ENCODE measurements around the gene MTO1.
A peak's percentile ranks its signal among the peaks of the same experiment; 100 is the strongest.
"Not testable (repeated sequence)": the region's sequence is repeated elsewhere in the genome, so short reads cannot be mapped to it uniquely, and the experiment has no call there.

MTO1 gene

GRCh38 chr6:73515204-73515655, 53.7 kb downstream of the MTO1 start:
- Mint-ChIP-seq H3K4me1 (ENCODE audit: low read depth) (peaks cover 47% of the 10 kb centered on the region), H3K27me3 (ENCODE audit: low read depth) (no peaks in the 10 kb centered on the region)

GRCh38 chr6:73516514-73517489, 55.3 kb downstream of the MTO1 start:
- Mint-ChIP-seq H3K27ac (peak overlapping the region; percentile 80), H3K36me3 (ENCODE audit: low read depth) (peaks cover 68% of the 10 kb centered on the region), H3K27me3 (ENCODE audit: low read depth) (no peaks in the 10 kb centered on the region), H3K9me3 (no peaks in the 10 kb centered on the region), H3K4me1 (ENCODE audit: low read depth) (peaks cover 52% of the 10 kb centered on the region), H3K4me3 (peak overlapping the region; percentile 51)

More at GRCh38 chr6:73515204-73515655, 53.7 kb downstream of the MTO1 start:
- H3K9me3 Mint-ChIP-seq = no peaks in the 10 kb centered on the region
- peak overlapping the region; percentile 51 for H3K4me3 Mint-ChIP-seq
- peak overlapping the region; percentile 80 for H3K27ac Mint-ChIP-seq
- H3K36me3 Mint-ChIP-seq (ENCODE audit: low read depth) = peaks cover 62% of the 10 kb centered on the region

- H3K27me3 Mint-ChIP-seq (ENCODE audit: low read depth); H3K9me3 Mint-ChIP-seq: not testable (repeated sequence)
- Mint-ChIP-seq H3K27ac (peak overlapping the region; percentile 99), H3K4me3 (peak overlapping the region; percentile 91), H3K36me3 (ENCODE audit: low read depth) (peaks cover 64% of the 10 kb centered on the region), H3K4me1 (ENCODE audit: low read depth) (peaks cover 55% of the 10 kb centered on the region)
Measured at GRCh38 chr6:73518100-73518981, 56.8 kb downstream of the MTO1 start.

- H3K27me3 Mint-ChIP-seq (ENCODE audit: low read depth); H3K9me3 Mint-ChIP-seq: not testable (repeated sequence)
- H3K36me3 Mint-ChIP-seq (ENCODE audit: low read depth) = peaks cover 63% of the 10 kb centered on the region
- H3K4me3 Mint-ChIP-seq = peak overlapping the region; percentile 91
- H3K27ac Mint-ChIP-seq = peak overlapping the region; percentile 99
- H3K4me1 Mint-ChIP-seq (ENCODE audit: low read depth) = peaks cover 55% of the 10 kb centered on the region
Measured at GRCh38 chr6:73518982-73519881, 57.7 kb downstream of the MTO1 start.

- H3K4me1 Mint-ChIP-seq (ENCODE audit: low read depth) = peaks cover 53% of the 10 kb centered on the region
- H3K4me3 Mint-ChIP-seq = peak overlapping the region; percentile 91
- peak overlapping the region; percentile 99 for H3K27ac Mint-ChIP-seq
- H3K27me3 Mint-ChIP-seq (ENCODE audit: low read depth) = no peaks in the 10 kb centered on the region
- H3K9me3 Mint-ChIP-seq = no peaks in the 10 kb centered on the region
- peaks cover 55% of the 10 kb centered on the region for H3K36me3 Mint-ChIP-seq (ENCODE audit: low read depth)
Measured at GRCh38 chr6:73519926-73520687, 58.6 kb downstream of the MTO1 start.

GRCh38 chr6:73520688-73521350, 59.3 kb downstream of the MTO1 start, which contains the start of gene EEF1A1:
EEF1A1 (minus strand) TSS chr6:73521032; CDS start chr6:73520026, 1,006 bp downstream.
- H3K4me3 Mint-ChIP-seq = peak within 1 kb of the TSS; percentile 91
- H3K27me3 Mint-ChIP-seq (ENCODE audit: low read depth) = no peaks in the 10 kb centered on the region
- H3K4me1 Mint-ChIP-seq (ENCODE audit: low read depth) = peaks cover 47% of the 10 kb centered on the region
- H3K36me3 Mint-ChIP-seq (ENCODE audit: low read depth) = peaks cover 48% of the 10 kb centered on the region
- H3K27ac Mint-ChIP-seq = peak within 1 kb of the TSS; percentile 99
- no peaks in the 10 kb centered on the region for H3K9me3 Mint-ChIP-seq

- H3K27me3 Mint-ChIP-seq (ENCODE audit: low read depth) = no peaks in the 10 kb centered on the region
- peaks cover 42% of the 10 kb centered on the region for H3K36me3 Mint-ChIP-seq (ENCODE audit: low read depth)
- peak overlapping the region; percentile 99 for H3K27ac Mint-ChIP-seq
- peaks cover 41% of the 10 kb centered on the region for H3K4me1 Mint-ChIP-seq (ENCODE audit: low read depth)
- no peaks in the 10 kb centered on the region for H3K9me3 Mint-ChIP-seq
- H3K4me3 Mint-ChIP-seq = peak overlapping the region; percentile 91
Measured at GRCh38 chr6:73521351-73521985, 59.9 kb downstream of the MTO1 start.

GRCh38 chr6:73523434-73524123, 62.0 kb downstream of the MTO1 start:
- H3K27me3 Mint-ChIP-seq (ENCODE audit: low read depth) = peaks cover 6% of the 10 kb centered on the region
- H3K27ac Mint-ChIP-seq = peak overlapping the region; percentile 99
- H3K36me3 Mint-ChIP-seq (ENCODE audit: low read depth) = peaks cover 25% of the 10 kb centered on the region
- peak overlapping the region; percentile 91 for H3K4me3 Mint-ChIP-seq
- peaks cover 27% of the 10 kb centered on the region for H3K4me1 Mint-ChIP-seq (ENCODE audit: low read depth)
- H3K9me3 Mint-ChIP-seq = no peaks in the 10 kb centered on the region

GRCh38 chr6:73525546-73526330, 64.2 kb downstream of the MTO1 start:
- Mint-ChIP-seq H3K9me3 (no peaks in the 10 kb centered on the region), H3K4me1 (ENCODE audit: low read depth) (peaks cover 14% of the 10 kb centered on the region), H3K36me3 (ENCODE audit: low read depth) (peaks cover 3% of the 10 kb centered on the region), H3K27me3 (ENCODE audit: low read depth) (peaks cover 17% of the 10 kb centered on the region), H3K4me3 (no peak overlapping the region), H3K27ac (no peak overlapping the region)

- H3K9me3 Mint-ChIP-seq = no peaks in the 10 kb centered on the region
- H3K27ac Mint-ChIP-seq = no peak overlapping the region
- H3K36me3 Mint-ChIP-seq (ENCODE audit: low read depth) = no peaks in the 10 kb centered on the region
- peaks cover 3% of the 10 kb centered on the region for H3K4me1 Mint-ChIP-seq (ENCODE audit: low read depth)
- no peak overlapping the region for H3K4me3 Mint-ChIP-seq
- H3K27me3 Mint-ChIP-seq (ENCODE audit: low read depth) = peaks cover 23% of the 10 kb centered on the region
Measured at GRCh38 chr6:73528897-73529296, 67.4 kb downstream of the MTO1 start.

- H3K4me3 Mint-ChIP-seq = no peak overlapping the region
- H3K27ac Mint-ChIP-seq = no peak overlapping the region
- no peaks in the 10 kb centered on the region for H3K9me3 Mint-ChIP-seq
- peaks cover 26% of the 10 kb centered on the region for H3K27me3 Mint-ChIP-seq (ENCODE audit: low read depth)
- H3K4me1 Mint-ChIP-seq (ENCODE audit: low read depth) = no peaks in the 10 kb centered on the region
- H3K36me3 Mint-ChIP-seq (ENCODE audit: low read depth) = no peaks in the 10 kb centered on the region
Measured at GRCh38 chr6:73532293-73532692, 70.8 kb downstream of the MTO1 start.

All from T-helper 1 cell treated with Interleukin-12 subunit alpha and Interleukin-12 subunit beta and Interleukin-4 antibody, amounts not matched to agents 30 μg/mL and 1 μg/mL, for 36 hours (primary cell).